Endothelial cell (in vitro differentiated cells): ENCODE results near the gene DMPK. TPM values are rescaled to one million over a fixed set of nuclear protein-coding genes. Genes with fewer than 3 reads are reported as not detected.

ENCODE experiments used
- DNase-seq: peaks from one replicate; pipeline ENCODE4 v3.0.0; 2021; ENCODE audit warnings: low spot score
- H3K27ac Mint-ChIP-seq: one replicate; pipeline ENCODE4 v1.8.0; 2021; ENCODE audit warnings: mixed read lengths, inconsistent platforms; ENCODE audit not compliant: unreplicated experiment
- H3K27me3 Mint-ChIP-seq: one replicate; pipeline ENCODE4 v1.8.0; 2021; ENCODE audit warnings: mild to moderate bottlenecking, moderate library complexity, mixed read lengths, inconsistent platforms; ENCODE audit not compliant: unreplicated experiment
- H3K36me3 Mint-ChIP-seq: one replicate; pipeline ENCODE4 v1.8.0; 2021; ENCODE audit warnings: mild to moderate bottlenecking, low read depth, mixed read lengths, inconsistent platforms; ENCODE audit not compliant: unreplicated experiment
- H3K4me1 Mint-ChIP-seq: one replicate; pipeline ENCODE4 v1.8.0; 2021; ENCODE audit warnings: mild to moderate bottlenecking, mixed read lengths, inconsistent platforms; ENCODE audit not compliant: unreplicated experiment
- H3K4me3 Mint-ChIP-seq: one replicate; pipeline ENCODE4 v1.8.0; 2021; ENCODE audit warnings: mild to moderate bottlenecking, mixed read lengths, inconsistent platforms; ENCODE audit not compliant: unreplicated experiment
- H3K9me3 Mint-ChIP-seq: one replicate; pipeline ENCODE4 v1.8.0; 2021; ENCODE audit warnings: mixed read lengths, inconsistent platforms; ENCODE audit not compliant: unreplicated experiment
- total RNA-seq: library from RNA; stranded (reverse); fragmentation: NEBNext Ultra II Directional; extraction: Animal tissue kit (Norgen Biotek cat#: 25700); gene quantifications from one replicate; pipeline ENCODE4 v1.2.1, GENCODE V29; 2021; ENCODE audit not compliant: unreplicated experiment
- TF ChIP-seq, protein P1 (sequence below): fragments of 200-600 bp; sonication (generic); IDR thresholded peaks from one replicate; pipeline ENCODE4 v1.5.0; 2021; ENCODE audit warnings: antibody characterized with exemption; ENCODE audit not compliant: unreplicated experiment

The DMPK gene
- total RNA-seq, 1 donor from 2014 or later: 80.3 TPM

DNA sequence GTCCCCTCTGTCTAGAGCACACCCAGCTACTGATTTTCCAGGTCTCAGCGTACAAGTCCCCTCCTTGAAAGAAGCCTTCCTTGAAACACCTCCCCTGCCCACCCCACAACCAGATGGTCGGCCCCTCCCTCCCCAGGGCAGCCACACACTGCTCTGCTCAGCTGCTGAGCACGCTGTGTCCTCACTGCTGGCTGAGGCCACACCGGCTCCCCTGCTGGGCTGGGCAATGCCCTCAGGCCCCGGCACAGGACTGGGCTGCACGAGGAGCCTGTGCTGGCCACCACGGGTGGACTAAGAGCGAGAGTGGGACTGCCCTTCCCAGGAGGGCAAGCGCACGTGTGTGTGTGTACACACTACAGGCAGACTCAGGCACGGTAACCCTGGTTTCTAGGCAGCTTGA is 44.6 kb upstream of the DMPK start:
- peaks cover 26% of the 10 kb centered on the region for H3K27me3 Mint-ChIP-seq
- peak overlapping the region; percentile 63 for H3K4me3 Mint-ChIP-seq
- DNase-seq: no peak
- TF ChIP-seq, protein P1, sequence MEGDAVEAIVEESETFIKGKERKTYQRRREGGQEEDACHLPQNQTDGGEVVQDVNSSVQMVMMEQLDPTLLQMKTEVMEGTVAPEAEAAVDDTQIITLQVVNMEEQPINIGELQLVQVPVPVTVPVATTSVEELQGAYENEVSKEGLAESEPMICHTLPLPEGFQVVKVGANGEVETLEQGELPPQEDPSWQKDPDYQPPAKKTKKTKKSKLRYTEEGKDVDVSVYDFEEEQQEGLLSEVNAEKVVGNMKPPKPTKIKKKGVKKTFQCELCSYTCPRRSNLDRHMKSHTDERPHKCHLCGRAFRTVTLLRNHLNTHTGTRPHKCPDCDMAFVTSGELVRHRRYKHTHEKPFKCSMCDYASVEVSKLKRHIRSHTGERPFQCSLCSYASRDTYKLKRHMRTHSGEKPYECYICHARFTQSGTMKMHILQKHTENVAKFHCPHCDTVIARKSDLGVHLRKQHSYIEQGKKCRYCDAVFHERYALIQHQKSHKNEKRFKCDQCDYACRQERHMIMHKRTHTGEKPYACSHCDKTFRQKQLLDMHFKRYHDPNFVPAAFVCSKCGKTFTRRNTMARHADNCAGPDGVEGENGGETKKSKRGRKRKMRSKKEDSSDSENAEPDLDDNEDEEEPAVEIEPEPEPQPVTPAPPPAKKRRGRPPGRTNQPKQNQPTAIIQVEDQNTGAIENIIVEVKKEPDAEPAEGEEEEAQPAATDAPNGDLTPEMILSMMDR: no peak
- H3K4me1 Mint-ChIP-seq: no peaks in the 10 kb centered on the region
- H3K36me3 Mint-ChIP-seq: peaks cover 45% of the 10 kb centered on the region
- H3K27ac Mint-ChIP-seq: no peak overlapping the region
- H3K9me3 Mint-ChIP-seq: no peaks in the 10 kb centered on the region

GRCh38 chr19:45825917-45826893 is 43.9 kb upstream of the DMPK start:
- Mint-ChIP-seq H3K4me3 (no peak overlapping the region), H3K4me1 (peaks cover 2% of the 10 kb centered on the region), H3K27ac (no peak overlapping the region), H3K36me3 (peaks cover 40% of the 10 kb centered on the region), H3K9me3 (no peaks in the 10 kb centered on the region), H3K27me3 (peaks cover 24% of the 10 kb centered on the region)
- no peak for DNase-seq
- TF ChIP-seq, protein P1: no peak

DNA sequence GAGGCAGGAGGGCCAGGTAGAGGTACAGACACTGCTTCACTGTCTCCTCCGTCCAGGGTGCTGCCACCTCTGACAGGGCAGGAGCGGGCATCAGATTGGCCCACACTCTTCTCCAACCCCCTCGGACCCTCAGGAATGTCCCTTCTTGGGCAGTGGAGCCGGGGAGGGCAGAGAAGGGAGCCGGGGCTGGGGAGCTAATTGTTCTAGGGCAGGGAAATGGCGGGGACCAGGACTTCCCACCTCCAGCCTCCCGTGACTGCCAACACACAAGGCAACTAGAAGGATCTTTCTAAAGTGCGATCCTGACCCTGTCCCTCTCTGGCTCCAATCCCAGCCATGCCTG is 42.9 kb upstream of the DMPK start:
- H3K36me3 Mint-ChIP-seq: peaks cover 35% of the 10 kb centered on the region
- DNase-seq: no peak

DNA sequence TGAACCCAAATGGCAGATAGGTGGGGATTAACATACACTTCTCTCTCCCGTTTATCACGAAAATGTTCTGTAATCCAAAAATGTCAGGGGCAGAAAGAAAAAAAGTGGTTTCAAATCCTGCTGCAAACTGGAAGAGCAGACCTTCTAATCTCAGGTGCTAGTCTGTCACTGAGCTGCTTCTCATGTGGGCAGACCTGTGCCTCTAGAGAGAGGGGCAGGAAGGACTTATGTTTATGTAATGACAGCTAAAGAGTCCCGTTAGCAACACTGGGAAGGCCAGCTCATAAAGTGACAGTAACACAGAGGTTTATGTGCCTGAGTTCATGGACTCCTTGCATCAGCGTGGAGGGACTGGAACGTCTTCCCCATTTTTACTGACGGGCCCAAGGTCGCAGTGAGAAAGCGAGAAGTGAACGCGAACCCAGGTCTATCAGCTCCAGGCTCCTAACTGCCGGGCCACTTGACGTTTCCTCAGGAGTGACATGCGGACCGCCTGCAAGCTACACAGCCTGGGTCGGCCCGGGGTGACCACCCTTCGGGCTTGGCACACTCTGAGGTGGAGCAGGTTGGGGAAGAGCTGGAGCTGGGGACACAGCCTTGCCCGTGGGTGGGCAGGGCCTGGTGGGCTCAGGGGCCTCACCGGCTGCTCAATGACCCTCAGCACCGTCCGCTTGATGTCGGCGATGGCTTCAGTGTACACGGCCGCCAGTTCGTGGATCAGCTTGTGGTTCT is 42.4 kb upstream of the DMPK start:
- Mint-ChIP-seq H3K27ac (peak overlapping the region; percentile 62), H3K4me3 (peak overlapping the region; percentile 18), H3K36me3 (peaks cover 33% of the 10 kb centered on the region), H3K27me3 (peaks cover 25% of the 10 kb centered on the region), H3K4me1 (peaks cover 3% of the 10 kb centered on the region), H3K9me3 (no peaks in the 10 kb centered on the region)
- TF ChIP-seq, protein P1: no peak
- no peak for DNase-seq

More for the DNA sequence above, 42.9 kb upstream of the DMPK start:
- H3K4me1 Mint-ChIP-seq: peaks cover 3% of the 10 kb centered on the region
- H3K27me3 Mint-ChIP-seq: peaks cover 24% of the 10 kb centered on the region
- H3K4me3 Mint-ChIP-seq: no peak overlapping the region
- TF ChIP-seq, protein P1: no peak
- H3K9me3 Mint-ChIP-seq: no peaks in the 10 kb centered on the region
- no peak overlapping the region for H3K27ac Mint-ChIP-seq

- H3K27me3 Mint-ChIP-seq: peaks cover 28% of the 10 kb centered on the region
- H3K4me3 Mint-ChIP-seq: no peak overlapping the region
- TF ChIP-seq, protein P1: no peak
- H3K27ac Mint-ChIP-seq: peak overlapping the region; percentile 62
- peaks cover 3% of the 10 kb centered on the region for H3K4me1 Mint-ChIP-seq
- peaks cover 26% of the 10 kb centered on the region for H3K36me3 Mint-ChIP-seq
- H3K9me3 Mint-ChIP-seq: no peaks in the 10 kb centered on the region
- DNase-seq: no peak
These were observed 41.8 kb upstream of the DMPK start for GRCh38 chr19:45824041-45824471.
